Trophoblast cell (in vitro differentiated cells and primary cell): ENCODE measurements around the gene TMEM220.

Experiments used
- DNase-seq, 2 donors: peaks; one replicate each; pipeline ENCODE4 v3.0.0-alpha.2; 2016
- H2AFZ ChIP-seq: 2 replicates; pipeline ENCODE4 v1.6.1; 2013; ENCODE audit warnings: low read length, moderate library complexity, mild to moderate bottlenecking; ENCODE audit not compliant: insufficient read depth, poor library complexity
- H2AK5ac ChIP-seq: 2 replicates; pipeline ENCODE4 v1.6.1; 2013; ENCODE audit warnings: mild to moderate bottlenecking, low read length
- H2BK120ac ChIP-seq: 2 replicates; pipeline ENCODE4 v1.6.1; 2013; ENCODE audit warnings: low read length, mild to moderate bottlenecking, moderate library complexity; ENCODE audit not compliant: insufficient read depth, poor library complexity
- H2BK12ac ChIP-seq: 2 replicates; pipeline ENCODE4 v1.6.1; 2013; ENCODE audit warnings: mild to moderate bottlenecking, low read length, moderate library complexity
- H2BK5ac ChIP-seq: 2 replicates; pipeline ENCODE4 v1.6.1; 2013; ENCODE audit warnings: low read length, low read depth, moderate library complexity, mild to moderate bottlenecking; ENCODE audit not compliant: poor library complexity
- H3K14ac ChIP-seq: 2 replicates; pipeline ENCODE4 v1.6.1; 2013; ENCODE audit warnings: mild to moderate bottlenecking, low read length
- H3K18ac ChIP-seq: 2 replicates; pipeline ENCODE4 v1.6.1; 2013; ENCODE audit warnings: mild to moderate bottlenecking, low read length
- H3K23ac ChIP-seq: 2 replicates; pipeline ENCODE4 v1.6.1; 2013; ENCODE audit warnings: low read length
- H3K27ac ChIP-seq: 2 replicates; pipeline ENCODE4 v1.5.1; 2013; ENCODE audit warnings: low read depth, mild to moderate bottlenecking, inconsistent platforms, low read length, moderate library complexity
- H3K27me3 ChIP-seq: 2 replicates; pipeline ENCODE4 v1.6.1; 2013; ENCODE audit warnings: inconsistent platforms, mild to moderate bottlenecking, low read length, moderate library complexity; ENCODE audit not compliant: insufficient read depth
- H3K36me3 ChIP-seq, 2 experiments: 1 replicate in 1 of 2; 2 replicates in 1 of 2; pipeline ENCODE4 v1.6.1; 2013; ENCODE audit warnings: low read length in 2 of 2, mild to moderate bottlenecking in 2 of 2, moderate library complexity in 1 of 2; ENCODE audit not compliant: insufficient read depth in 2 of 2, control insufficient read depth in 1 of 2
- H3K4ac ChIP-seq: 2 replicates; pipeline ENCODE4 v1.6.1; 2013; ENCODE audit warnings: low read depth, mild to moderate bottlenecking, low read length, moderate library complexity
- H3K4me1 ChIP-seq, 2 experiments: 1 replicate in 1 of 2; 2 replicates in 1 of 2; pipeline ENCODE4 v1.6.1; 2013; ENCODE audit warnings: low read length in 2 of 2, mild to moderate bottlenecking in 2 of 2, moderate library complexity in 1 of 2; ENCODE audit not compliant: insufficient read depth in 2 of 2, control insufficient read depth in 1 of 2
- H3K4me2 ChIP-seq: 2 replicates; pipeline ENCODE4 v1.6.1; 2013; ENCODE audit warnings: inconsistent platforms, mild to moderate bottlenecking, low read length, moderate library complexity
- H3K4me3 ChIP-seq: 2 replicates; pipeline ENCODE4 v1.5.1; 2013; ENCODE audit warnings: mild to moderate bottlenecking, low read depth, low read length, inconsistent platforms
- H3K79me1 ChIP-seq: one replicate; pipeline ENCODE4 v1.6.1; 2013; ENCODE audit warnings: low read length
- H3K79me2 ChIP-seq: 2 replicates; pipeline ENCODE4 v1.6.1; 2013; ENCODE audit warnings: low read length, mild to moderate bottlenecking; ENCODE audit not compliant: control insufficient read depth, insufficient read depth, poor library complexity
- H3K9ac ChIP-seq: 2 replicates; pipeline ENCODE4 v1.6.1; 2013; ENCODE audit warnings: mild to moderate bottlenecking, low read length
- H3K9me3 ChIP-seq: 2 replicates; pipeline ENCODE4 v1.6.1; 2013; ENCODE audit warnings: low read depth, mild to moderate bottlenecking, control low read depth, inconsistent platforms, low read length; ENCODE audit not compliant: insufficient read depth
- H4K12ac ChIP-seq: 2 replicates; pipeline ENCODE4 v1.6.1; 2013; ENCODE audit warnings: low read depth, mild to moderate bottlenecking, low read length, moderate library complexity
- H4K8ac ChIP-seq: 2 replicates; pipeline ENCODE4 v1.6.1; 2013; ENCODE audit warnings: low read depth, mild to moderate bottlenecking, low read length, moderate library complexity
- H4K91ac ChIP-seq: one replicate; pipeline ENCODE4 v1.6.1; 2013; ENCODE audit warnings: low read depth, mild to moderate bottlenecking, low read length, moderate library complexity
- WGBS: extraction: QIAGEN DNeasy Blood & Tissue Kit; methylation state at CpG from one replicate; pipeline ENCODE4 v1.1.7; 2013; ENCODE audit warnings: missing lambda C conversion rate; ENCODE audit not compliant: insufficient read length, insufficient coverage; ENCODE audit errors: extremely low coverage; 5-methylcytosine and 5-hydroxymethylcytosine counted together

Gene TMEM220

GRCh38 chr17:10726196-10726595, 3.6 kb downstream of the TMEM220 start:
- Histone ChIP-seq H2AFZ (no peak overlapping the region), H3K18ac (no peak overlapping the region), H3K9me3 (no peaks in the 10 kb centered on the region), H2BK5ac (no peak overlapping the region), H3K27ac (no peak overlapping the region), H3K79me1 (peaks cover 3% of the 10 kb centered on the region), H3K4me2 (no peak overlapping the region), H4K8ac (no peak overlapping the region), H2BK120ac (no peak overlapping the region), H3K4me3 (no peak overlapping the region), H3K79me2 (peaks cover 3% of the 10 kb centered on the region), H3K9ac (no peak overlapping the region), H2BK12ac (no peak overlapping the region), H3K23ac (no peak overlapping the region), H3K14ac (no peak overlapping the region), H3K4ac (no peak overlapping the region), H3K4me1 (no peaks in the 10 kb centered on the region), H3K36me3 (no peaks in the 10 kb centered on the region), H4K12ac (no peak overlapping the region), H4K91ac (no peak overlapping the region), H3K27me3 (no peaks in the 10 kb centered on the region), H2AK5ac (no peak overlapping the region)
- no peak for DNase-seq
- WGBS = no CpG with 5 or more reads among the region's 2 CpGs

- no peak overlapping the region for H3K18ac ChIP-seq
- no peak overlapping the region for H2BK120ac ChIP-seq
- H3K9me3 ChIP-seq = no peaks in the 10 kb centered on the region
- H3K79me2 ChIP-seq = peaks cover 3% of the 10 kb centered on the region
- H3K4ac ChIP-seq = no peak overlapping the region
- no peak overlapping the region for H3K23ac ChIP-seq
- no peak overlapping the region for H2AK5ac ChIP-seq
- H2BK12ac ChIP-seq = no peak overlapping the region
- no peak overlapping the region for H3K14ac ChIP-seq
- no peaks in the 10 kb centered on the region for H3K27me3 ChIP-seq
- H3K79me1 ChIP-seq = peaks cover 3% of the 10 kb centered on the region
- H3K4me2 ChIP-seq = no peak overlapping the region
- H3K4me1 ChIP-seq = no peaks in the 10 kb centered on the region
- no peak overlapping the region for H3K9ac ChIP-seq
- H3K4me3 ChIP-seq = no peak overlapping the region
- no peak overlapping the region for H2BK5ac ChIP-seq
- no peak overlapping the region for H4K8ac ChIP-seq
- WGBS = no CpG with 5 or more reads among the region's 3 CpGs
- H4K12ac ChIP-seq = no peak overlapping the region
- H2AFZ ChIP-seq = no peak overlapping the region
- no peak overlapping the region for H3K27ac ChIP-seq
- H4K91ac ChIP-seq = no peak overlapping the region
- no peak for DNase-seq
- H3K36me3 ChIP-seq = no peaks in the 10 kb centered on the region
Measured at GRCh38 chr17:10725262-10725661, 4.6 kb downstream of the TMEM220 start.

GRCh38 chr17:10724546-10725195, 5.2 kb downstream of the TMEM220 start:
- Histone ChIP-seq H2AK5ac (no peak overlapping the region), H2BK12ac (no peak overlapping the region), H3K79me1 (peaks cover under 1% of the 10 kb centered on the region), H4K8ac (no peak overlapping the region), H3K27me3 (no peaks in the 10 kb centered on the region), H3K4me1 (no peaks in the 10 kb centered on the region), H2BK120ac (no peak overlapping the region), H3K18ac (no peak overlapping the region), H2BK5ac (no peak overlapping the region), H3K23ac (no peak overlapping the region), H3K27ac (no peak overlapping the region), H3K36me3 (no peaks in the 10 kb centered on the region), H3K79me2 (peaks cover under 1% of the 10 kb centered on the region), H3K9ac (no peak overlapping the region), H4K91ac (no peak overlapping the region), H2AFZ (no peak overlapping the region), H3K9me3 (no peaks in the 10 kb centered on the region), H4K12ac (no peak overlapping the region), H3K4ac (no peak overlapping the region), H3K4me2 (no peak overlapping the region), H3K14ac (no peak overlapping the region), H3K4me3 (no peak overlapping the region)
- DNase-seq = no peak
- WGBS = no CpG with 5 or more reads among the region's 11 CpGs

GRCh38 chr17:10718547-10718946, 11.3 kb downstream of the TMEM220 start:
- no peak overlapping the region for H4K12ac ChIP-seq
- WGBS = no CpG with 5 or more reads among the region's 1 CpG
- H2BK5ac ChIP-seq = no peak overlapping the region
- H3K27me3 ChIP-seq = no peaks in the 10 kb centered on the region
- no peak overlapping the region for H2BK12ac ChIP-seq
- no peak overlapping the region for H4K8ac ChIP-seq
- H3K4me3 ChIP-seq = no peak overlapping the region
- no peaks in the 10 kb centered on the region for H3K4me1 ChIP-seq
- no peak overlapping the region for H2AK5ac ChIP-seq
- peaks cover 0 to 1% of the 10 kb centered on the region in 2 experiments for H3K36me3 ChIP-seq
- H2BK120ac ChIP-seq = no peak overlapping the region
- H3K79me1 ChIP-seq = no peaks in the 10 kb centered on the region
- no peak overlapping the region for H4K91ac ChIP-seq
- no peak for DNase-seq
- no peak overlapping the region for H3K14ac ChIP-seq
- no peak overlapping the region for H2AFZ ChIP-seq
- H3K18ac ChIP-seq = no peak overlapping the region
- H3K79me2 ChIP-seq = no peaks in the 10 kb centered on the region
- H3K9ac ChIP-seq = no peak overlapping the region
- H3K4me2 ChIP-seq = no peak overlapping the region
- H3K4ac ChIP-seq = no peak overlapping the region
- H3K27ac ChIP-seq = no peak overlapping the region
- H3K9me3 ChIP-seq = no peaks in the 10 kb centered on the region
- no peak overlapping the region for H3K23ac ChIP-seq
